Aorta (tissue), 5 donors: ENCODE results near the gene PSMD3. TPM values are rescaled to one million over a fixed set of nuclear protein-coding genes. Genes with fewer than 3 reads are reported as not detected.
A peak's percentile ranks its signal among the peaks of the same experiment; 100 is the strongest.

ENCODE experiments used
- ATAC-seq: fragments of 200-7000 bp; cut with Tn5 transposase; one replicate; pipeline ENCODE4 v1.9.1; 2022; ENCODE audit warnings: moderate library complexity; ENCODE audit not compliant: low FRiP score
- DNase-seq, 2 donors: peaks; one replicate each; pipeline ENCODE4 v3.0.0-alpha.2; 2020
- H3K27ac ChIP-seq, 2 donors: one replicate each; pipeline ENCODE4 v1.5.1; 2013; ENCODE audit warnings: low read length in 2 of 2, mild to moderate bottlenecking in 2 of 2, moderate library complexity in 2 of 2, control low read depth in 1 of 2, inconsistent platforms in 1 of 2, low read depth in 1 of 2
- H3K27me3 ChIP-seq, 2 donors: one replicate each; pipeline ENCODE4 v1.6.1; 2013; ENCODE audit warnings: control low read depth in 1 of 2, low read length in 1 of 2, mild to moderate bottlenecking in 1 of 2, moderate library complexity in 1 of 2; ENCODE audit not compliant: insufficient read depth in 2 of 2, control insufficient read depth in 1 of 2
- H3K36me3 ChIP-seq, 2 donors: one replicate each; pipeline ENCODE4 v1.6.1; 2013; ENCODE audit warnings: control low read depth in 1 of 2, low read length in 1 of 2, mild to moderate bottlenecking in 1 of 2; ENCODE audit not compliant: insufficient read depth in 2 of 2, control insufficient read depth in 1 of 2
- H3K4me1 ChIP-seq, 2 donors: one replicate each; pipeline ENCODE4 v1.6.1; 2013; ENCODE audit warnings: low read length in 2 of 2, control low read depth in 1 of 2, mild to moderate bottlenecking in 1 of 2, moderate library complexity in 1 of 2; ENCODE audit not compliant: insufficient read depth in 2 of 2, control insufficient read depth in 1 of 2
- H3K4me3 ChIP-seq, 2 donors: one replicate each; pipeline ENCODE4 v1.5.1; 2013; ENCODE audit warnings: low read length in 2 of 2, control low read depth in 1 of 2, mild to moderate bottlenecking in 1 of 2
- H3K9me3 ChIP-seq: one replicate; pipeline ENCODE4 v1.6.1; 2013; ENCODE audit warnings: mild to moderate bottlenecking, low read length; ENCODE audit not compliant: control insufficient read depth
- WGBS, 2 donors: extraction: QIAGEN DNeasy Blood & Tissue Kit; methylation state at CpG; one replicate each; pipeline ENCODE4 v1.1.7; 2013; 5-methylcytosine and 5-hydroxymethylcytosine counted together
- intact Hi-C, 2 donors: fragments of 100-400 bp; cut with DNase I; formaldehyde crosslinking; loops; one replicate each; pipeline versions ENCODE4 v1.14.2 to v1.15.0; 2022
- polyA plus RNA-seq, 2 donors: library from polyadenylated mRNA; stranded (reverse); fragments of 200-250 nt; gene quantifications; one replicate each; pipeline ENCODE4 v1.2.3, GENCODE V29; 2013
- total RNA-seq, 2 donors: library from RNA; stranded (reverse); fragmentation: NEBNext Ultra II Directional; extraction: Animal tissue kit (Norgen Biotek cat#: 25700); gene quantifications; one replicate each; pipeline ENCODE4 v1.2.1, GENCODE V29; 2021
- donor health status: healthy with polysubstance abuse.
- donor health status: Bipolar disorder and iron deficiency.
- donor health status: DM: no; HTN: no; CAD: no.
- donor health status: DM: no; HTN: no; CAD: no.
- donor health status: DM: yes; HTN: yes; CAD: no.

Gene PSMD3
- total and polyA plus RNA-seq, 4 donors: 27.0 to 60.9 (median 59.9) TPM

- ATAC-seq: no peak
- intact Hi-C loops: loop anchor here (5.0 to 10.0 kb wide), 2 partner anchors 52 to 104 kb away; partner anchors contain the start of genes LRRC3C (in 1 of the 2) and ORMDL3 (in 1 of the 2)
- WGBS, 2 donors: 50 to 59% methylated on average over 5 of the region's 5 CpGs
- Histone ChIP-seq H3K27ac (no peak overlapping the region), H3K27me3 (no peaks in the 10 kb centered on the region), H3K4me3 (no peak overlapping the region), H3K4me1 (peaks cover 0 to 3% of the 10 kb centered on the region in 2 donors), H3K9me3 (no peaks in the 10 kb centered on the region), H3K36me3 (no peaks in the 10 kb centered on the region)
- no peak for DNase-seq
These were observed 1.5 kb upstream of the PSMD3 start for GRCh38 chr17:39979016-39979670.

- Histone ChIP-seq H3K36me3 (peaks cover 0 to 6% of the 10 kb centered on the region in 2 donors), H3K9me3 (no peaks in the 10 kb centered on the region), H3K27me3 (no peaks in the 10 kb centered on the region), H3K4me1 (peaks cover 0 to 3% of the 10 kb centered on the region in 2 donors), H3K27ac (no peak overlapping the region), H3K4me3 (peak overlapping the region; percentile 8 to 46)
- DNase-seq (no peak), ATAC-seq (peak; percentile 28)
- WGBS, 2 donors: 0% methylated on average over 10 of the region's 10 CpGs
- intact Hi-C loops: loop anchor here (1.0 to 10.0 kb wide), 3 partner anchors 21 to 105 kb away; partner anchors contain the start of genes LRRC3C (in 1 of the 2) and ORMDL3 (in 1 of the 2)
These were observed 685 bp upstream of the PSMD3 start for GRCh38 chr17:39979893-39980350.

- Histone ChIP-seq H3K27me3 (no peaks in the 10 kb centered on the region), H3K4me1 (peaks cover 0 to 3% of the 10 kb centered on the region in 2 donors), H3K36me3 (peaks cover 0 to 7% of the 10 kb centered on the region in 2 donors), H3K9me3 (no peaks in the 10 kb centered on the region), H3K4me3 (peak overlapping the region; percentile 57 to 72), H3K27ac (peak overlapping the region in 1 of 2 donors; percentile 74)
- intact Hi-C loops: loop anchor here in 1 of 2 donors (10.0 kb wide), 1 partner anchor 106 kb away; no protein-coding TSS in a partner anchor
- DNase-seq: no peak
- peak; percentile 12 for ATAC-seq
- 0 to 3% methylated on average over 15 of the region's 15 CpGs for WGBS, 2 donors
These were observed 667 bp downstream of the PSMD3 start for GRCh38 chr17:39981207-39981741.

GRCh38 chr17:39981766-39982375, 1.3 kb downstream of the PSMD3 start:
- Histone ChIP-seq H3K27me3 (no peaks in the 10 kb centered on the region), H3K4me3 (peak overlapping the region; percentile 57 to 72), H3K36me3 (peaks cover 0 to 9% of the 10 kb centered on the region in 2 donors), H3K27ac (no peak overlapping the region), H3K4me1 (peaks cover 0 to 3% of the 10 kb centered on the region in 2 donors), H3K9me3 (no peaks in the 10 kb centered on the region)
- 31 to 36% methylated on average over 7 of the region's 7 CpGs for WGBS, 2 donors
- ATAC-seq (no peak), DNase-seq (no peak)
- intact Hi-C loops: loop anchor here in 1 of 2 donors (10.0 kb wide), 1 partner anchor 107 kb away; no protein-coding TSS in a partner anchor

- Histone ChIP-seq H3K27ac (no peak overlapping the region), H3K4me1 (no peaks in the 10 kb centered on the region), H3K9me3 (no peaks in the 10 kb centered on the region), H3K36me3 (peaks cover 5 to 21% of the 10 kb centered on the region in 2 donors), H3K4me3 (no peak overlapping the region), H3K27me3 (no peaks in the 10 kb centered on the region)
- ATAC-seq (no peak), DNase-seq (no peak)
- WGBS, 2 donors: 91 to 93% methylated on average over 11 of the region's 11 CpGs
- intact Hi-C loops: loop anchor here in 1 of 2 donors (10.0 kb wide), 1 partner anchor 114 kb away; no protein-coding TSS in a partner anchor
These were observed 7.7 kb downstream of the PSMD3 start for GRCh38 chr17:39988206-39988810.

GRCh38 chr17:39994448-39994847, 13.8 kb downstream of the PSMD3 start:
- WGBS, 2 donors: 86 to 94% methylated on average over 11 of the region's 11 CpGs
- no peak overlapping the region for H3K4me3 ChIP-seq
- no peaks in the 10 kb centered on the region for H3K9me3 ChIP-seq
- no peak for DNase-seq
- no peak for ATAC-seq
- no peaks in the 10 kb centered on the region for H3K27me3 ChIP-seq
- intact Hi-C loops: no loop called here
- H3K36me3 ChIP-seq: peaks cover 14 to 26% of the 10 kb centered on the region in 2 donors
- H3K4me1 ChIP-seq: no peaks in the 10 kb centered on the region
- no peak overlapping the region for H3K27ac ChIP-seq

- no peak for ATAC-seq
- peaks cover 14 to 26% of the 10 kb centered on the region in 2 donors for H3K36me3 ChIP-seq
- 90 to 95% methylated on average over 6 of the region's 6 CpGs for WGBS, 2 donors
- DNase-seq: no peak
- intact Hi-C loops: no loop called here
- no peak overlapping the region for H3K27ac ChIP-seq
- H3K4me1 ChIP-seq: no peaks in the 10 kb centered on the region
- no peaks in the 10 kb centered on the region for H3K9me3 ChIP-seq
- H3K27me3 ChIP-seq: no peaks in the 10 kb centered on the region
- no peak overlapping the region for H3K4me3 ChIP-seq
These were observed 14.8 kb downstream of the PSMD3 start for GRCh38 chr17:39995438-39995837.

GRCh38 chr17:39996162-39996561, 15.6 kb downstream of the PSMD3 start:
- H3K4me3 ChIP-seq: no peak overlapping the region
- H3K27ac ChIP-seq: no peak overlapping the region
- H3K27me3 ChIP-seq: no peaks in the 10 kb centered on the region
- intact Hi-C loops: no loop called here
- H3K36me3 ChIP-seq: peaks cover 14 to 26% of the 10 kb centered on the region in 2 donors
- DNase-seq (no peak), ATAC-seq (no peak)
- WGBS, 2 donors: 75 to 77% methylated on average over 8 of the region's 8 CpGs
- no peaks in the 10 kb centered on the region for H3K9me3 ChIP-seq
- H3K4me1 ChIP-seq: no peaks in the 10 kb centered on the region
